ENCODE data around the gene TCFL5.

The TCFL5 gene

GRCh38 chr20:62816031-62816883 is 45.4 kb downstream of the TCFL5 start:
- Mint-ChIP-seq H3K27ac (peak overlapping the region in 2 of 3 experiments; percentile 67 to 79), H3K9me3 (no peaks in the 10 kb centered on the region), H3K36me3 (ENCODE audit: low read depth) (peaks cover 3% of the 10 kb centered on the region), H3K4me1 (peaks cover 8% of the 10 kb centered on the region), H3K4me3 (peak overlapping the region; percentile 64 to 82 (median 81)), H3K27me3 (ENCODE audit: low read depth) (peaks cover 19% of the 10 kb centered on the region)
- TF ChIP-seq CTCF (IDR thresholded peaks at IDR 0.05; ENCODE audit: unreplicated experiment in 3 of 3): no peak

GRCh38 chr20:62815066-62815991 is 46.3 kb downstream of the TCFL5 start:
- TF ChIP-seq CTCF (IDR thresholded peaks at IDR 0.05; ENCODE audit: unreplicated experiment in 3 of 3): no peak
- peak overlapping the region in 2 of 3 experiments; percentile 67 to 71 for H3K27ac Mint-ChIP-seq
- peaks cover 3% of the 10 kb centered on the region for H3K36me3 Mint-ChIP-seq (ENCODE audit: low read depth)
- H3K4me1 Mint-ChIP-seq: peaks cover 8% of the 10 kb centered on the region
- H3K4me3 Mint-ChIP-seq: peak overlapping the region; percentile 59 to 81 (median 79)
- H3K27me3 Mint-ChIP-seq (ENCODE audit: low read depth): peaks cover 19% of the 10 kb centered on the region
- H3K9me3 Mint-ChIP-seq: no peaks in the 10 kb centered on the region

GRCh38 chr20:62814709-62815065 is 46.9 kb downstream of the TCFL5 start:
- Mint-ChIP-seq H3K9me3 (no peaks in the 10 kb centered on the region), H3K27ac (no peak overlapping the region), H3K36me3 (ENCODE audit: low read depth) (peaks cover 3% of the 10 kb centered on the region), H3K4me1 (peaks cover 8% of the 10 kb centered on the region), H3K4me3 (no peak overlapping the region), H3K27me3 (ENCODE audit: low read depth) (peaks cover 19% of the 10 kb centered on the region)
- TF ChIP-seq CTCF (IDR thresholded peaks at IDR 0.05; ENCODE audit: unreplicated experiment in 3 of 3): no peak

GRCh38 chr20:62814060-62814708 is 47.4 kb downstream of the TCFL5 start:
- H3K36me3 Mint-ChIP-seq (ENCODE audit: low read depth): peaks cover 3% of the 10 kb centered on the region
- peaks cover 19% of the 10 kb centered on the region for H3K27me3 Mint-ChIP-seq (ENCODE audit: low read depth)
- H3K4me3 Mint-ChIP-seq: no peak overlapping the region
- peaks cover 8% of the 10 kb centered on the region for H3K4me1 Mint-ChIP-seq
- no peaks in the 10 kb centered on the region for H3K9me3 Mint-ChIP-seq
- no peak for TF ChIP-seq CTCF (IDR thresholded peaks at IDR 0.05; ENCODE audit: unreplicated experiment in 3 of 3)
- no peak overlapping the region for H3K27ac Mint-ChIP-seq

GRCh38 chr20:62813588-62813987 is 48.0 kb downstream of the TCFL5 start:
- Mint-ChIP-seq H3K27ac (no peak overlapping the region), H3K9me3 (no peaks in the 10 kb centered on the region), H3K36me3 (ENCODE audit: low read depth) (peaks cover 3% of the 10 kb centered on the region), H3K4me3 (no peak overlapping the region), H3K27me3 (ENCODE audit: low read depth) (peaks cover 19% of the 10 kb centered on the region), H3K4me1 (peaks cover 8% of the 10 kb centered on the region)
- no peak for TF ChIP-seq CTCF (IDR thresholded peaks at IDR 0.05; ENCODE audit: unreplicated experiment in 3 of 3)
